Brain pericyte (primary cell): Measurements from ENCODE around the gene CCDC33.

Experiments
- DNase-seq: peaks from one replicate; pipeline ENCODE4 v3.0.0-alpha.2; 2012; ENCODE audit warnings: low read depth, low spot score

The CCDC33 gene

GRCh38 chr15:74229686-74230085 lies 6.4 kb upstream of the CCDC33 start:
- DNase-seq, result no peak

- DNase-seq, result no peak
Measured at GRCh38 chr15:74231475-74231874, 4.7 kb upstream of the CCDC33 start.

GRCh38 chr15:74233373-74233772 lies 2.8 kb upstream of the CCDC33 start:
- DNase-seq, result no peak

GRCh38 chr15:74233851-74234597 lies 2.1 kb upstream of the CCDC33 start:
- no peak for DNase-seq

GRCh38 chr15:74234598-74234875 lies 1.6 kb upstream of the CCDC33 start:
- no peak for DNase-seq

GRCh38 chr15:74239051-74239705 lies 3.1 kb downstream of the CCDC33 start:
- DNase-seq, result no peak

- peak; percentile 90 for DNase-seq
Measured at GRCh38 chr15:74240002-74240568, 4.0 kb downstream of the CCDC33 start.

- DNase-seq, result no peak
Measured at GRCh38 chr15:74240897-74241614, 4.9 kb downstream of the CCDC33 start.

GRCh38 chr15:74242441-74243185 lies 6.5 kb downstream of the CCDC33 start:
- no peak for DNase-seq

- DNase-seq, result no peak
Measured at GRCh38 chr15:74243431-74243830, 7.3 kb downstream of the CCDC33 start.

- no peak for DNase-seq
Measured at GRCh38 chr15:74244822-74245341, 8.8 kb downstream of the CCDC33 start.

- no peak for DNase-seq
Measured at GRCh38 chr15:74245342-74245931, 9.3 kb downstream of the CCDC33 start.

GRCh38 chr15:74250266-74250665 lies 14.1 kb downstream of the CCDC33 start:
- no peak for DNase-seq

GRCh38 chr15:74251131-74251811 lies 15.1 kb downstream of the CCDC33 start:
- DNase-seq, result no peak

GRCh38 chr15:74252291-74252690 lies 16.2 kb downstream of the CCDC33 start:
- DNase-seq, result no peak

GRCh38 chr15:74252721-74253120 lies 16.6 kb downstream of the CCDC33 start:
- no peak for DNase-seq

- no peak for DNase-seq
Measured at GRCh38 chr15:74253211-74253921, 17.2 kb downstream of the CCDC33 start.

- no peak for DNase-seq
Measured at GRCh38 chr15:74257105-74257504, 21.0 kb downstream of the CCDC33 start.

- no peak for DNase-seq
Measured at GRCh38 chr15:74257623-74258022, 21.5 kb downstream of the CCDC33 start.
